HG03469 (cell line): Measurements from ENCODE around the gene PIK3R6.
"Not testable (repeated sequence)": the region's sequence is repeated elsewhere in the genome, so short reads cannot be mapped to it uniquely, and the experiment has no call there.

Experiments
- ATAC-seq: cut with Tn5 transposase; IDR thresholded peaks from one replicate; pipeline ENCODE4 v1.9.1; 2021; ENCODE audit warnings: mild to moderate bottlenecking, moderate library complexity, moderate number of reproducible peaks; ENCODE audit not compliant: unreplicated experiment

Gene PIK3R6

GRCh38 chr17:8894202-8894671 lies 26.8 kb upstream of the PIK3R6 start:
- ATAC-seq, result no peak

GRCh38 chr17:8893621-8894201 lies 26.2 kb upstream of the PIK3R6 start:
- no peak for ATAC-seq

- no peak for ATAC-seq
Observed at GRCh38 chr17:8893059-8893458, 25.6 kb upstream of the PIK3R6 start.

GRCh38 chr17:8892338-8892690 lies 24.8 kb upstream of the PIK3R6 start:
- no peak for ATAC-seq

GRCh38 chr17:8890671-8891070 lies 23.2 kb upstream of the PIK3R6 start:
- ATAC-seq, result no peak

- no peak for ATAC-seq
Observed at GRCh38 chr17:8889458-8890210, 22.2 kb upstream of the PIK3R6 start.

- no peak for ATAC-seq
Observed at GRCh38 chr17:8888704-8889302, 21.3 kb upstream of the PIK3R6 start.

- ATAC-seq, result no peak
Observed at GRCh38 chr17:8887834-8888703, 20.6 kb upstream of the PIK3R6 start.

GRCh38 chr17:8887301-8887700 lies 19.8 kb upstream of the PIK3R6 start:
- ATAC-seq, result no peak

- no peak for ATAC-seq
Observed at GRCh38 chr17:8885967-8886684, 18.7 kb upstream of the PIK3R6 start.

GRCh38 chr17:8885163-8885966 lies 17.9 kb upstream of the PIK3R6 start:
- not testable (repeated sequence) for ATAC-seq

- no peak for ATAC-seq
Observed at GRCh38 chr17:8884336-8884990, 17.0 kb upstream of the PIK3R6 start.

- no peak for ATAC-seq
Observed at GRCh38 chr17:8883353-8883752, 15.9 kb upstream of the PIK3R6 start.

- no peak for ATAC-seq
Observed at GRCh38 chr17:8881606-8882005, 14.1 kb upstream of the PIK3R6 start.

GRCh38 chr17:8880466-8880865 lies 13.0 kb upstream of the PIK3R6 start:
- no peak for ATAC-seq

- ATAC-seq, result no peak
Observed at GRCh38 chr17:8879410-8879809, 11.9 kb upstream of the PIK3R6 start.

- ATAC-seq, result no peak
Observed at GRCh38 chr17:8877984-8878383, 10.5 kb upstream of the PIK3R6 start.

- no peak for ATAC-seq
Observed at GRCh38 chr17:8875957-8876356, 8.5 kb upstream of the PIK3R6 start.

GRCh38 chr17:8875436-8875835 lies 8.0 kb upstream of the PIK3R6 start:
- ATAC-seq, result no peak
